OCI-M2 (cell line): Measurements from ENCODE around the gene RPL11.
"Not testable (repeated sequence)": the region's sequence is repeated elsewhere in the genome, so short reads cannot be mapped to it uniquely, and the experiment has no call there.

ENCODE experiments used
- DNase-seq: peaks from one replicate; lab custom pipeline; 2025; ENCODE audit not compliant: unreplicated experiment; lab: John Stamatoyannopoulos, UW

RPL11 gene

GRCh38 chr1:23684415-23684814, 7.2 kb upstream of the RPL11 start:
- no peak for DNase-seq

DNA sequence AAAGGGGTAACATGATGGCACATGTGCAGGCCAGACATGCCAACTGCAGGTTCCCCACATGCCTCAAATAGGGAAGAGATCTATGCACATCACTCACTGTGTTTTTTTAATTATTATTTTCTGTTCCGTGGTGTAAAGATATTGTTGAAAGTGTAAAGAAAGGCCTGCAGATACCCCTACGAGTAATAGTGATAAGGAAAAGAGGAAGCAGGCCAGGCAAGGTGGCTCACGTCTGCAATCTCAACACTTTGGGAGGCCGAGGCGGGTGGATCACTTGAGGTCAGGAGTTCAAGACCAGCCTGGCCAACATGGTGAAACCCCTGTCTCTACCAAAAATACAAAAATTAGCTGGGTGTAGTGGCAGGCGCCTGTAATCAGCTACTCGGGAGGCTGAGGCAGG, 6.4 kb upstream of the RPL11 start:
- DNase-seq: not testable (repeated sequence)

DNA sequence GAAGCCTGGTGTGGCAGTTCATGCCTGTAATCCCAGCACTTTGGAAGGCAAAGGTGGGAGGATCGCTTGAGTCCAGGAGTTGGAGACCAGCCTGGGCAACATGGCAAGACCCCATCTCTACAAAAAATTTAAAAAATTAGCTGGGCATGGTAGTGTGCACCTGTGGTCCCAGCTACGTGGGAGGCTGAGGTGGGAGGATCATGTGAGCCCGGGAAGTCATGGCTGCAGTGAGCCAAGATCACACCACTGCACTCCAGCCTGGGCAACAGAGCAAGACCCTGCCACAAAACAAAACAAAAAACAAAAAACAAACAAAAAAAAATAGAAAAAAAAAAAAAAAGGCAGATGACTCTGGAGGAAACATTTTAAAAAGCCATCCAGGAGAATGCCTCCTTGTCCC, 3.9 kb upstream of the RPL11 start:
- DNase-seq: not testable (repeated sequence)

- not testable (repeated sequence) for DNase-seq
Observed at GRCh38 chr1:23688281-23688680, 3.3 kb upstream of the RPL11 start.

DNA sequence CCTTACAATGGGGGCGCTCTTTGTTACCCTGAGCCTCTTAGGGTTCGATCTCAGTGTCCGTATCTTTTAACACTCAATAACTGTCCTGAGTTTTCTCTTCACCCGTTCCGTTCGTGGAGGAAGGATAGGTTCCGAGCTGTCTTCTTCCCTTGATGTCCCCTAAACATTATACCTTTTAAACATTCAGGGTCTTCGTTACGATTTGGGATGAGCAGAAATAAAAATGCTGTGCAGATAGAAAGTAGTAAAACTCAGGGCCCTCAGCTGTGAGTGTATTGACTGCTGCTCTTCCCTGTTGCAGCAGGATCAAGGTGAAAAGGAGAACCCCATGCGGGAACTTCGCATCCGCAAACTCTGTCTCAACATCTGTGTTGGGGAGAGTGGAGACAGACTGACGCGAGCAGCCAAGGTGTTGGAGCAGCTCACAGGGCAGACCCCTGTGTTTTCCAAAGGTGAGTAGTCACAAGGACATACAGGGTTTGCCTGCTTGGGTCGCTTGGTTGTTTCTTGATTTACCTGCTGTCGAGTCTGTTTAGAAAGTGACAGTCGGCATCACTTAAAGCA, 784 bp downstream of the RPL11 start:
- no peak for DNase-seq

GRCh38 chr1:23693599-23693998, 2.0 kb downstream of the RPL11 start:
- no peak for DNase-seq

DNA sequence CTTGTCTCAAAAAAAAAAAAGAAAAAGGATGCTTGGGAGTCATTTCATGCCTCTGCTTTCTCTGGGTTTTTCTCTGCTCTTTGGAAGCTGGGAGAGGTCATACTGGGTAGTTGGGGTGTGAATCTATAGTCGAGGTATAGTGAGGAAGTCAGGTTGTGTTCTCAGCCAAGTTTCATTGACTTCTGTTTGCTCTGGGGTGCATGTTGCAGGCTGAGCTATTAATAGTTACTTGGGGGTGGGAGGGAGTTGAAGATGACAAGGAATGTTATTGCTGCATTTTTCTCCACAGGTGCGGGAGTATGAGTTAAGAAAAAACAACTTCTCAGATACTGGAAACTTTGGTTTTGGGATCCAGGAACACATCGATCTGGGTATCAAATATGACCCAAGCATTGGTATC, 2.8 kb downstream of the RPL11 start:
- DNase-seq: no peak

DNA sequence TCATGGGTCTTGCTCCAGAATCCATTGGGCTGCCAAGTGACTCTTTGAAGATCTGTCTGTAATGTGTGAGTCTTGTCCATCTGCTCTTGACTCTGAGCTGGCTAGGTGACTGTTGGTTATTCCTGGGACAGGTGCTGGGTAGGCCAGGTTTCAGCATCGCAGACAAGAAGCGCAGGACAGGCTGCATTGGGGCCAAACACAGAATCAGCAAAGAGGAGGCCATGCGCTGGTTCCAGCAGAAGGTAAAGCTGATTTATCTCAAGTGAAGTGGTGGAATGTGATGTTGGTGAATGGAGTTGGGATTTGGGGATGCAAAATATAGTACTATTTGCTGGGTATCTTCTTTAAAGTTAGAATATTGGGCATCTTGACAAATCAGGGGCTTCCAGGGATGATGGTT, 4.1 kb downstream of the RPL11 start:
- no peak for DNase-seq

GRCh38 chr1:23696335-23696989, 4.9 kb downstream of the RPL11 start:
- no peak for DNase-seq

- no peak for DNase-seq
Observed at GRCh38 chr1:23698466-23698865, 6.9 kb downstream of the RPL11 start.

DNA sequence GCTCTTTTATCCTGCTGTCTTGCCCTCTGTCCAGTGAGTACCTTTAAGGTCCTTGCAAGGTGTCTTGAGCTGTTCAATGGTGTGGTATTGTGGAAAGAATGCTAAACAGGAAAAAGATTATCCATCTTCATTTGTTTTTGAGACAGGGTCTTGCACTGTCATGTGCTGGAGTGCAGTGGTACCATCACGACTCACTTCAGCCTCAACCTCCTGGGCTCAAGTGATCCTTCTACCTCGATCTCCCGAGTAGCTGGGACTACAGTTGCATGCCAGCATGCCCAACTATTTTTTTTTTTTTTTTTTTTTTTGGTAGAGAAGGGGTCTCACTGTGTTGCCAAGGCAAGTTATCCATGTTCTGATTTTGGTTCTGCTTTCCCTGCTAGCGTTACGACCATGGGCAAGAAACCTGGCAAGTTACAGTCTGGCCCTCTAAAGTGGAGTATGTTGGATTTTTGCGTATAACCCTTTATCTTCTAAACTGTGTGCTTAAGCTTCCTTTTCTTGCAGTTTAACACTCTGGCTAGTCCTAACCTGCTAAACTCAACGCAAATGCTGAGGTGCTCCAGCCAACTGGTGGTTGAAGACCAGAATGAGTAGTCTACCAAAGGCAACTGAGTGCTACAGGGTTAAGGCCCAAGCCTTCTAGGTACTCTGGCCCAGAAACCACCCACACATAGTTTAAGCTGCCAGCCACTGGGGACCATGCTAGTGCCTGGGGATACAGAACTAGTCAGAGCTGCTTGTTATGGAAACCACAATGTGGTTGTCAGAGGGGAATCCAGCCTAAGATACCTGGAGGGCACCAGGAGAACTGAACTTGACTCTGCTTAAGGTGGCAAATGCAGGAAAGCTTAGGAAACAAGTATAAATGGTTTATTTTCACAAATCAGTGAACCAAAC, 7.9 kb downstream of the RPL11 start:
- no peak for DNase-seq

DNA sequence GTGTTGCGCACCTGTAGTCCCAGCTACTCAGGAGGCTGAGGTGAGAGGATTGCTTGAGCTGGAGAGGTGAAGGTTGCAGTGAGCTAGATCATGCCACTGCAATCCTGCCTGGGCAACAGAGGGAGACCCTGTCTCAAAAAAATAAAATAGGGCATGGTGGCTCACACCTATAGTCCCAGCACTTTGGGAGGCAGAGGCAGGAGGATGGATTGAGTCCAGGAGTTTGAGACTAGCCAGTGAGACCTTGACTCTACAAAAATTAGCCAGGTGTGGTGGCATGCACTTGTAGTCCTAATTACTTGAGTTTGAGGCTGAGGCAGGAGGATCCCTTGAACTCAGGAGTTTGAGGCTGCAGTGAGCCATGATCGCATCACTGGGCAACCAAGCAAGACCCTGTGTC, 9.7 kb downstream of the RPL11 start:
- DNase-seq: no peak

DNA sequence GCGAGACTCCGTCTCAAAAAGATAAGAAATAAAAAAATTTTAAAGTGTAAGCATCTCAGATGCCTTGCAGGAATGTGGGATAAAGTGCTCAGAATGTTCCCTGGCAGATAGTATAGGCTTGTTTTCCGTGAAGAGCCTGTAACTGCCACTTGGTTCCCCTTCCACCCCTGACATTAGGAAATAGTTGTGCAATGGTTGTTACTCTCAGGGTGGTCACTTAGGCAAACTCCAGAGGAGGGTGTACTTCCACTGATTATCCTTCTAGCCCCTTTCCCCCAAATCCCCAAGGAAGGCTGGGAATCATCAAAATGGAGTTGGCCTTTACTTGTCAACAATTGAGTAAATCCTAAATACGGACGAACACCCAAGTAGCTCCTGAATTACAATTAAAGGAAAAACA, 10.4 kb downstream of the RPL11 start:
- no peak for DNase-seq

DNA sequence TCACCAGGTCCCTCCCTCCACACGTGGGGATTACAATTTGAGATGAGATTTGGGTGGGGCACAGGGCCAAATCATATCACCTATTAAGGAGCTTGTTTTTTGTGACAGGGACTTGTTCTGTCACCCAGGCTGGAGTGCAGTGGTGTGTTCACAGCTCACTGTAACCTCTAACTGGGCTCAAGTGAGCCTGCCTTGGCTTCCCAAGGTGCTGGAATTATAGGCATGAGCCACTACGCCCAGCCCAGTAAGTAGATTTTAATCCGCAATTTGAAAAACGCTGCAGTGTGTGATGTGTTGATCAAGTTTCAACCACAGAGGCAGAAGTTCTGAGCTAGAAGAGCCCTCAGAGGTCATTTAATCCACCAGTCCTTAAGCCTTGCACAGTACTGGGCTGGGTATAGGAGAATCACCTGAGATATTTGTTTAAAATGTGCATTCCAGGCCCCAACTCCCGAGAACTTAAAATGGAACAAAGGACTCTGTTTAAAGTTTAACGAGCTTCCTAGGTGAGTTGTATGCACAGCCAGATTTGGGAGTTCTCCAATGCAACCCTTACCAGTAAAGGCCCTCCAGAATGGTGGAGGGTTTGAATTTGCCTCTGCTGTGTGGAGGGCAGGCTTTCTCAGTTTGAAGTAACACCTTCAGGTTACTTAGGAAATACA, 13.4 kb downstream of the RPL11 start:
- no peak for DNase-seq

DNA sequence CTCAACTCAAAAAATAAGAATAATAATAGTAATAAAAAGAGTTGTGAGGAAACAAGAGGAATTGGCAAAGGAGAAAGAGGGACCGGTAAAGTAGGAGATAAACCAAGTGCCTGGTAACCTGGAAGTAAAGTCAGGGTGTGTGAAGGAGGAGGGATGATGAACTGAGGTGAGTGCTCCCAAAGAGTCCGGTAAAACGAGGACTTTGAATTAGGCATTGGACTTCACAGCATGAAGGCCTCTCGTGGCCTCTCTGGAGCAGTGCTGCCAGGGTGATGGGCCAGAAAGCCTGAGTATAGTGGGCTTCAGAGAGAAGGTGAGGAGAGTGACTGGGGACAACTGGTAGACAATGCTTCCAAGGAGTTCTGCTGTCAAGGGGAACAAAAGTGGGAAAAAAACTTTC, 17.6 kb downstream of the RPL11 start:
- DNase-seq: no peak

DNA sequence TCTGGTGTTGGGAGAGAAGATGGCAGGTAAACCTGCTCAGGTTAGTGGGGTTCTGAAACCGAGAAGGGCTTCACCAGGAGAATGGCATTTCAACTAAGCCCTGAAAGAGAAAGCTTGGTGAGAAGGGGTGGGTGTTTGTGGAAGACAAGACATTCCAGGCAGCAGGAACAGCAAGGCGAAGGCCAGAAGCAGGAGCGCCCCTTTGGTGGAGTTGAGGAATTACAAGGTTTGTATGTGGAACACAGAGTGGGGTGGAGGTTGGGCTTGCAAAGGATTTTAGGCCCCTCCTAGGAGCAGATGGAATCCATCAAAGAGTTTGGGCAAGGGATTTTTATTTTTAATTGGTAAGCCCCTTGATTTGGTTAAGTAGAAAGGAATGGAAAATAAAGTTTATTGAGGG, 26.9 kb downstream of the RPL11 start:
- DNase-seq: no peak

DNA sequence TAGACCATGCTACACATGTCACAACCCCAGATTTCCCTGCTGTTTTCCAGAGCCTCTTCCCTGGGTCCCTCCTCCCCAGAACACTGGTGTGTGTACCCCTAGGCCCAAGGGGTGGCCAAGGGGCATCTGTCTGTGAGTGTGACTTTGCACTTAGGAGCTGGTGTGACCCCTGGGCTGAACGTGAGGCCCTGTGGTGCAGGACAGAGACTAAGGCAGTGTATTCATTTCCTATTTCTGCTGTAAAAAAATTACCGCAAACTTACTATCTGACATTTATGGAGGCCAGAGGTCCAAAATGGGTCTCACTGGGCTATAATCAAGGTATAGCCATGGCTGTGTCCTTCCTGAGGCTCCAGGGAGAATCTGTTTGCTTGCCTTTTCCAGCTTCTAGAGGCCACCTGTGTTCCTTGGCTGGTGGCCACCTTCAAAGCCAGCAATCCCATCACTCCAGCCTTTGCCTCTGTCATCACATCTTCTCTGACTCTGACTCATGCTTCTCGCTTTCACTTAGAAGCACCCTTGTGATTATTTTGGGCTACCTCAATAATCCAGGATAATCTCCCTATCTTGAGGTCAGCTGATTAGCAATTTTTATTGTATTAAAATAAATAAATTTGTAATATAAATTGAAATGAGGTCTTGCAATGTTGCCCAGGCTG, 27.7 kb downstream of the RPL11 start:
- no peak for DNase-seq

DNA sequence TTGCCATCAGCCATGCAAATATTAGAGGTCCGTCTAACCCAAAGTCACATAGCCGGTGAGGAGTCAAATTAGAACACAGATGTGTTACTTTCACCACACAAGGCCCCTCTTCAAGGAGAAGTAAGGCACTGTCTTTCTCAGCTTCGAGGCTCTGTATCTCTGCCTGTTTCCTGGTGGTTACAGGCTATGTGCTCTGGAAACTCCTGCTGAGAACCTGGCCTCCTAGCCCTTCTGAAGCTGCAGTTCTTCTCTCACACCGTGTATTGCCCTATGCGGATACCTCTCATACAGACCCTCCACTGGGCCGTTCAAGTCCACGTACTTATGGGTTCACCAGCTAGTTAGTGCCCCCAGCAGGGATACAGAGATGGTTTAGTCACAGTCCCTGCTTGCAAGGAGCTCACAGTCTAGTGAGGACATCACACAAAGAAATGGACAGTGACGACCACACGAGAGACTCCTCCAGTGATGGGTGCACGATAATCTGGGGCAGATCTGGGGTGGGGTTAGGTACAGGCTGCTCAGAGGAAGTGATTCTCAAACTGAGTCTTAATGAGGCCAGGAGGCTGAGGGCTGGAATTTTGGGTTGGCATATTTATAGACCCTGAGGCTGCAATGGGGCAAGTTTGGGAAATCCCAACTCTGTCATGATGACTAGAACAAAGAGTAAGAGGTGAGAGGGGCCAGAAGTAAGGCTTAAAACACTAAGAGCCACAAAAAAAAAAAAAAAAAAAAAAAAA, 28.8 kb downstream of the RPL11 start:
- no peak for DNase-seq

DNA sequence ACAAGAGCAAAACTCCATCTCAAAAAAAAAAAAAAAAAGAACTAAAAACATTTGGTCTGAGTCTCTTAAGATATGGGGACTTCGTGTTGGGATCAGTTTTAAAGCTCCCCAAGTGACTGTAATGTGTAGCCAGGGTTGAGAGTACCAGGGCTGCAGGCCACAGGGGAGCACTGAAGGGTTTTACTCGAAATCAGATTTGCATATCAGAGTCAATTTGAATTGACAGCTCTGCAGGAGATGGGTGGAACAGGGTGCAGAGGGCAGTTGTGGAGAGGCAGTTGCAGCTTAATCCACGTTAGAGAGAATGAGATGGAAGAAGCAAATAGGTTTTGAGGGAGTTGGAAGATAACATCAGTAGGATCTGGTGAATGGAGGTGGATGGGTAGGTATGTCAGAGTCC, 31.0 kb downstream of the RPL11 start:
- no peak for DNase-seq

DNA sequence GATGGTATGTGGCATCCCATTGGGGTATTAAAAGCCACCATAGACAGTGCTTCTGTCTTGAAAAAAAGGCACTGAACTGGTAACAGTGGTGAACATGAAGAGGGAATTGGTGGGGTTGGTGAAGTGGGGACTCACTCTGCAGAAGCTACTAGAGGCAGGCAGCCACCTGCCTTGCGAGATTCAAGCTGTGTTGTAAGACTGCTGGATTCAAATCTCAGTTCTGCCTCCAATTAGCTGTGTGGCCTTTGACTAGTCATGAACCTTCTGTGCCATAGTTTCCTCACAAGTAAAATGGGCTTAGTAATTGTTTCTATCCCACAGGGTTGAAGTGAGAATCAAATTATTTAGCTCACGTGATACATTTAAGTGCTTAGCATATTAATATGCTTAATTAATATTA, 35.1 kb downstream of the RPL11 start:
- DNase-seq: no peak
